Vein endothelial cell (primary cell): ENCODE data around the gene RAET1G. TPM values are rescaled to one million over a fixed set of nuclear protein-coding genes. Genes with fewer than 3 reads are reported as not detected.

Source experiments
- total RNA-seq: library from RNA; depleted of rRNA; stranded (reverse); fragments of >200 nt; gene quantifications from 2 replicates; pipeline ENCODE4 v1.2.3, GENCODE V29; 2012

RAET1G gene, protein sequence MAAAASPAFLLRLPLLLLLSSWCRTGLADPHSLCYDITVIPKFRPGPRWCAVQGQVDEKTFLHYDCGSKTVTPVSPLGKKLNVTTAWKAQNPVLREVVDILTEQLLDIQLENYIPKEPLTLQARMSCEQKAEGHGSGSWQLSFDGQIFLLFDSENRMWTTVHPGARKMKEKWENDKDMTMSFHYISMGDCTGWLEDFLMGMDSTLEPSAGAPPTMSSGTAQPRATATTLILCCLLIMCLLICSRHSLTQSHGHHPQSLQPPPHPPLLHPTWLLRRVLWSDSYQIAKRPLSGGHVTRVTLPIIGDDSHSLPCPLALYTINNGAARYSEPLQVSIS
- 0.29 and 0.33 TPM in 2 replicates for total RNA-seq

DNA sequence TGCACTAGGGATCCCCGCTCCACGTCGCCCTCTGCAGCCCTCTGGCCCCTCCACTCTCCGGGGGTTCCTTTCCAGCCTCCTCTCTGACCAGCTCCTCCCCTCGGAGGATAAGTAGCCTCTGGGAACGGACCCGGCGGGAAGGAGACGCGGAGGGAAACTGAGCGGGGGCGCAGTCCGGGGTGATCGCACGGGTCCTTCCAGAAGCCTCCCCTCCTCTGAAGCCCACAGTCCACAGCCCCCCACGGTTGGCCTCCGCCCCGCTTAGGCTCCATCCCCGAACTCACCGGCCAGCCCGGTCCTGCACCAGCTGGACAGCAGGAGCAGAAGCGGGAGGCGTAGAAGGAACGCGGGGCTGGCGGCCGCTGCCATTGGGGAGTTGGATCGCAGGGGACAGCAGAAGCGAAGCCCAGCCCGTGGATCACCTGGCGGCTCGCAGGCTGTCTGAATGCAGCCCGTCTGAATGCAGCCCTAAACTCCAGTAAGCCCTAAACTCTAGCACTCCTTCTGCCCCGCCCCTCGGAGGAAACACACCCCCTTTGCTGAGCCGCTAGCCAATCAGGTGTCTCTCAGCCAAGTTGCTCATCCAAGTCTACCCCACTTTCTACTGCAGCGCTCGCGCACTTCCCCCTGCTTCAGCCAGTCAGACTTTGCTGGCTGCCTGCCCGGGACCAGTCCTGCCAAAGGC is at the start of gene RAET1G:
Gene RAET1G (minus strand): TSS at position 480 of the 685 bp plus-strand sequence. CDS start 111 bp downstream, at position 369.

DNA sequence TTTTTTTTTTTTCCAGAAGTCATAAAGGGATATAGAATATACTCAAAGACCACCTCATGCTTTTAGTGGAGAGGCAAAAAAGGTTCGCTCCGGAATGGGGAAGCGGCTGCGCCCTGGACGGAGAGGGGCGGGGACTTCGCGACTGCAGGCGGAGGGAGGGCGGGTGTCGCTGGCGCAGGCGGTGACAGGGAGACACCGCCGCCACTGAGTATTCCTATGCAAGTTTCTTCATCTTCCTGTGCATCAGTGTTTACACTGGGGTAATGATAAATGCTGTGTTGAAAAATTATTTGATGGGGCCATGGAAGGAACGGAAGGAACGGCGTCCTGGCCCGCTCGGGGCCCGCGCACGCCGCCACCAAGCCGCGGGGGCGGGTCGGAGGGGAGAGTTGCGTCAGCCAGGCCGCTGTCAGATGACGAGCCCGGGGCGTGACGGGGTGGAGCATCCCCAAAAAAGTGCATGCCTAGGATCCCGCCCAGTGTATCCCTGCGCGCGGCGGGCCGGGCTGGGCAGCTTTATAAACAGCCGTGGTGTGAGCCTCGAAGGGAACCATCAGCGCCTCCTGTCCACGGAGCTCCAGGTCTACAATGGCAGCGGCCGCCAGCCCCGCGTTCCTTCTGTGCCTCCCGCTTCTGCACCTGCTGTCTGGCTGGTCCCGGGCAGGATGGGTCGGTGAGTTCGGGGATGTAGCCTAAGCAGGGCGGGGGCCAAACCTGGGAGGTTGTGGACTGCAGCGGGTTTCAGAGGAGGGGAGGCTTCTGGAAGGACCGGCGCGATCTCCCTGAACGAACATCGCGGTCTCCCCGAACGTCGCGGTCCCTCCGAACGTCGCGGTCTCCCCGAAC is 40.8 kb upstream of the RAET1G start, which contains the start of gene ULBP1:
Gene ULBP1 (plus strand): TSS at position 482 of the 846 bp plus-strand sequence. CDS start 107 bp downstream, at position 589.

DNA sequence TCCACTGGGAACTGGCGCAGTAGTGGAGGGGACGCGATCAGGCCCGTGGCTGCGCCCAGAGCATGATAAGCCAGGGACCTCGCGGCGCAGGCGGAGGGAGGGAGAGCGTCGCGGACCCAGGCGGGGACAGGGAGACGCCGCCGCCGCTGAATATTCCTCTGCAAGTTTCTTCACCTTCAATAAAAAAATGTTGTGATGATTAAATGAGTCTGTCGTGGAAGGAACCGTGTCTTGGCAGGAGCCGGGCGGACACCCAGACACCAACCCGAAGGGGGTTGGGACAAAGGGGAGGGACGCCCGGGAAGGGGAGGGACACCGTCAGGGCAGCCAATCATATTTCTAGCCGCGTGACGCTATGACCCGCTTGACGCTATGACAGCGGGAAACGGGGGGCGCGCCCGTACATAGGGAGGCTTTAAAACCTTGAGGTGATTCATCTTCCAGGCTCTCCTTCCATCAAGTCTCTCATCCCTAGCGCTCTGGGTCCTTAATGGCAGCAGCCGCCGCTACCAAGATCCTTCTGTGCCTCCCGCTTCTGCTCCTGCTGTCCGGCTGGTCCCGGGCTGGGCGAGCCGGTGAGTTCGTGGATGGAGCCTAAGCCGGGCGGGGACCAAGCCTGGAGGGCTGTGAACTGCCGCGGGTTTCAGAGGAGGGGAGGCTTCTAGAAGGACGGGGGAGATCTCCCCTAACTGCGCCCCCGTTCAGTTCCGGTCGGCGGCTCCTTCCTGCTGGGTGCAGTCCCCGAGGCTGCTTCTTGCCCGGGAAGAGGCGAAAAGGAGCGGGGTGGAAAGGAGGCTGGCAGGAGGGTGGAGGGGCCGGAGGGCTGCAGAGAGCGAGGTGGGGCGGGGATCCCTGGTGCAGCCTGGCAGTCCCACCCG is 18.9 kb upstream of the RAET1G start, which contains the start of gene ULBP2:
Gene ULBP2 (plus strand): TSS at position 432 of the 878 bp plus-strand sequence. CDS start 59 bp downstream, at position 491.

DNA sequence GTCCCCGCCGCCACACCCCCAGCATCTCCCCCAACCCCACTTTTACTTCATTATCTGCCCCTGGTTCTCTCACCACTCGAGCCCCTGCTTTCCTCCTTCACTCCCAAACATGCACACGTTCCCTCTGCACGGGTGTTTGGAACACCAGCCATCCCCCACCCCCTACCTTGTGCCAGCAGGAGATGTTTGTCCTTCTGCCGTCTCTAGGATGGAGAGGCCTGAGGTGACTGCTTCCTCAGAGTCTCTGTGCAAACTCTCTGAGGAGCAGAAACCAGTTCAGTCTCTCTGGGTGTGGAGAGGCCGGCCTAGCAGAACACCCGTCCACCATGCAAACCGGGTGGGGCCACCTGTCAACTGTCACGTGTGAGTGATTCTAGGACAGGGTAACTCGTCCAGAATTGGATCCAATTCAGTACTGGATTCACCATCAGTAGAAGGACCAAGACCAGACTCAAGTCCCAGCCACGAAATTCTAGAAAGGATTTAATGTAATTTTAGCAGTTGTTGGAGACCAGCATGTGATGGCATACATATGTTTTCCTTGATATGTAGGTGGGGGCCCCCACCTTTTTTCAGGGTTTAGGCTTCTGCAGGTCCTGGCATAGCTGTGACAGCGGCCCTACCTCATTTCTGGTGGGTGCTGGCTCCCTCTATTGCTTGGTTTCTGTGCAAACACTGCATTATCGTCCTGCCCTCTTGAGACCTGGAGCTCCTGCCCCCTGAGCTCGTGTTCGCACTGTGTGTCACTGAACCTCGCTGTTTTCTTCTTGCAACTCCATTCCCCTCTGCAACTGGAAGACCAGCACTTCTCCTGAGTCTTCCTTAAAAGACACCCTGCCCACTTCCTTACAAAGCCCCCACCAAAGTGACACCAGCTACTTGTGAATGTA is 24.8 kb downstream of the RAET1G start, which contains the start of gene RAET1E:
Gene RAET1E (minus strand): TSS at position 259 of the 890 bp plus-strand sequence. CDS start 7,212 bp downstream, outside the sequence.

Other genes with a start within 250 kb of the RAET1G start
- gene LATS1, start 205.0 kb downstream of the RAET1G start, total RNA-seq: 26.8 and 27.4 TPM in 2 replicates
- gene NUP43, start 176.6 kb downstream of the RAET1G start, total RNA-seq: 31.0 and 54.1 TPM in 2 replicates
- gene PCMT1, start 173.4 kb downstream of the RAET1G start, total RNA-seq: 128 and 154 TPM in 2 replicates
- 13.7 and 20.3 TPM in 2 replicates for gene LRP11, start 58.8 kb downstream of the RAET1G start, total RNA-seq
- gene RAET1E, start 25.0 kb downstream of the RAET1G start, total RNA-seq: 0.29 and 0.33 TPM in 2 replicates
- 6.2 and 8.0 TPM in 2 replicates for gene ULBP2, start 18.9 kb upstream of the RAET1G start, total RNA-seq
- gene ULBP1, start 40.8 kb upstream of the RAET1G start, total RNA-seq: 0.57 and 0.65 TPM in 2 replicates
- gene RAET1L, start 102.4 kb upstream of the RAET1G start, total RNA-seq: not detected in 2 replicates
- gene ULBP3, start 146.0 kb upstream of the RAET1G start, total RNA-seq: 20.1 and 24.8 TPM in 2 replicates
- not detected in 2 replicates for gene PPP1R14C, start 219.9 kb upstream of the RAET1G start, total RNA-seq